Measurements from ENCODE around the gene FOXO3B.
"Not testable (repeated sequence)": the region's sequence is repeated elsewhere in the genome, so short reads cannot be mapped to it uniquely, and the experiment has no call there.

FOXO3B gene

GRCh38 chr17:18681767-18682571 is at the start of gene FOXO3B:
FOXO3B (minus strand) TSS chr17:18682314; CDS start chr17:18681651, 663 bp downstream.
- DNase-seq (ENCODE audit: low read depth): peak; percentile 52

GRCh38 chr17:18723509-18723908 is 41.4 kb upstream of the FOXO3B start:
- DNase-seq (ENCODE audit: low read depth): not testable (repeated sequence)

DNA sequence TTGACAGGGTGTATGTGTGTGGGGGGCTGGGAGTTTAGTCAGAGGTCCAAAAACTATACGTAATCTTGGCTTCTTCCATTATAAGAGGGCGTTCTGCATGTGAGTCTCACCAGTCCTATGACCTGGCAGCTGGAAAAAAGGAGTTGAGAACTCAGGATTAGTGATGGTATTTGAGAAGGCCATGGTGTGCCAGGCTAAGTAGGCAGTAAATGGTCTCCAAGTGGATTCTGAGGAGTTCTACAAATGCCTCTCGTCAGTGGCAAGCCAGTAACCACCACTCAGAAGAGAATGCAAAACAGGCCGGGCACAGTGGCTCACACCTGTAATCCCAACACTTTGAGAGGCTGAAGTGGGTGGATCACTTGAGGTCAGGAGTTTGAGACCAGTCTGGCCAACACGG is 40.5 kb upstream of the FOXO3B start:
- DNase-seq (ENCODE audit: low read depth): not testable (repeated sequence)

- not testable (repeated sequence) for DNase-seq (ENCODE audit: low read depth)
These were observed 39.8 kb upstream of the FOXO3B start for GRCh38 chr17:18721775-18722547.

- DNase-seq (ENCODE audit: low read depth): not testable (repeated sequence)
These were observed 37.5 kb upstream of the FOXO3B start for GRCh38 chr17:18719428-18720110.

DNA sequence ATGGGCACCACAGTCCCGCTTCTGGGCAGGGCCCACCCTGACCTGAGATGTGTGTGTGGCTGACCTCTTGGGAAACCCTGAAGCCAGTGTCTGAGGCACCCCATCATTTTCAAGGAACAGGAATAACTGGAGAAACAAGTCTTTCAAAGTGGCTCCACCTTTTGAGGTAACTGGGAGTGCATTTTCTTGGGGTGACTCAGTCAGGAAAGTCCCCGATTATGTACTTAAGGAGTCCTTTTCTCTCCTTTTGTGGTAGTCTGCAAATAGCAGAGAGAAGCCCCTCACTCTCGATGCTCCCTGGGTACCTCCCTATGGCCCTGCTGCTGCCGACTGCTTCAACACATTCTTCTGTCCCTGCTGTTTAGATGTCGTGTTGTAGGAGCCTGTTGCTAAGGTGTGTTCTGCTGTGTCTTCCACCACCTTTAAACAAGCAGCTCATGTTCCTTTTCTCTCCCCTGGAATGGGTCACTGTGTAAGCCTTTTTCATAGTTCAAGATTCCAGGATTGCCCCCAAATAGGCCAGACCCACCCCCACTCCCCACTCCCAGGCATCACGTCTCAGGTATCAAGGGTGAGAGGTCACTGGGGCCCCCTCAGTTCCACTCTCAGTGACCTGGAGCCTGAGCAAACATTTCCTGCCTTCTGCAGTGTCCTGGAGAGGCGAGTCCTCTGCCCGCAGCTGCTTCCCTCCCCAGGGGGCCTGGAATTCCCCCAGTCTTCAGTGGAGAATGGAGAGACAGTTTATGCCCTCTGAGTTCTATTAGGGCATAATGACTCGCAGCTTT is 36.7 kb upstream of the FOXO3B start:
- not testable (repeated sequence) for DNase-seq (ENCODE audit: low read depth)

- not testable (repeated sequence) for DNase-seq (ENCODE audit: low read depth)
These were observed 30.4 kb upstream of the FOXO3B start for GRCh38 chr17:18712354-18712999.

- not testable (repeated sequence) for DNase-seq (ENCODE audit: low read depth)
These were observed 26.1 kb upstream of the FOXO3B start for GRCh38 chr17:18708215-18708614.

GRCh38 chr17:18705955-18706354 is 23.8 kb upstream of the FOXO3B start:
- DNase-seq (ENCODE audit: low read depth): not testable (repeated sequence)

DNA sequence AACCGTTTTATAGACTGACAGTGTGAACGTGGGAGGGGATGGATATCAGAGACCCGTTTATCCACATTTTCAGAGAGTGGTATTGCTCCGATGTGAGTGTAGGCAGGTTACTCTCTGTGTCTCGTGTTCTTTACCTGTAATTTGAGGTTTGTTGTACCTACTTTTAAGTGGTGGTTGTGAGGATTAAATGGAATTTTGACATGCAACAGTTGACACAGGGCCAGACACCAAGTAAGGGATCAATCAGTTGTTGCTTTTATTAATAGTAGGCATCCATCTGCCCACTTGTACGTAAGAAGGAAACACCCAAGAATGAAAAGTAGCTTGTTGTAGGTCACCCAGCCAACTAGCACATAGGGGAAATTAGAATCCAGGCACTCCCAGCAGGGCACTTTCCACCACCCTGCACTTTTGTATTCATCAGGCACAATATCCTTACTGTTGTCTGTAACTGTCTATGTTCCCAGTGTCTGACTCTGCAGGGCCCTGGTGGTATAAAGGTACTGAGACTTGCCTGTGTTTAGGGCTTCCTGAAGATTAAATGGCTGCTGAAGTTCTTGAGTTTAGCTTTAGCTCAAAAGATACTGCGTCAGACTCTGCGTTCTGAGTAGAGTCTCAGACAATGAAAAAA is 16.5 kb upstream of the FOXO3B start:
- DNase-seq (ENCODE audit: low read depth): not testable (repeated sequence)

DNA sequence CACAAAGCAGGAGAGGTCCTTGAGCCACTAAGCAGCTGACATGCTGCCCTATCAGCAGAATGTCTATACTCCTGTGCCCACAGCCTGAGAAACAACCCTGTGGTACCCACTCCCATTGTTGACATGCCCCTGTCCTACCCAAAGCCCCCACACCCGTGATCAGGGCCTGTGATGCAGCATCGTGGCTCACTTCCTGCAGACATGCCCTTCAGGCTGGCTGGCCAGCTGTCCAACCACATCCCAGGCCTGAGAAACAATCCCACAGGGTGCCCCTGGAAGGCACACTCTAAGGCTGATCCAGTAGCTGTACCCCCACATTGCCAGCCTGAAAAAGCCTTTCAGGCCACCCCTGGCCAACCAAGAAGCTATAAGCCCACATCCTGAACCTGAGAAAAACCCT is 13.0 kb upstream of the FOXO3B start:
- not testable (repeated sequence) for DNase-seq (ENCODE audit: low read depth)

GRCh38 chr17:18682668-18683067 is 554 bp upstream of the FOXO3B start:
- DNase-seq (ENCODE audit: low read depth): not testable (repeated sequence)

GRCh38 chr17:18677381-18677780 is 4.7 kb downstream of the FOXO3B start:
- DNase-seq (ENCODE audit: low read depth): not testable (repeated sequence)

GRCh38 chr17:18676928-18677327 is 5.2 kb downstream of the FOXO3B start:
- DNase-seq (ENCODE audit: low read depth): not testable (repeated sequence)

- not testable (repeated sequence) for DNase-seq (ENCODE audit: low read depth)
These were observed 9.5 kb downstream of the FOXO3B start for GRCh38 chr17:18672395-18673227.

- DNase-seq (ENCODE audit: low read depth): not testable (repeated sequence)
These were observed 13.5 kb downstream of the FOXO3B start for GRCh38 chr17:18668625-18669024.

DNA sequence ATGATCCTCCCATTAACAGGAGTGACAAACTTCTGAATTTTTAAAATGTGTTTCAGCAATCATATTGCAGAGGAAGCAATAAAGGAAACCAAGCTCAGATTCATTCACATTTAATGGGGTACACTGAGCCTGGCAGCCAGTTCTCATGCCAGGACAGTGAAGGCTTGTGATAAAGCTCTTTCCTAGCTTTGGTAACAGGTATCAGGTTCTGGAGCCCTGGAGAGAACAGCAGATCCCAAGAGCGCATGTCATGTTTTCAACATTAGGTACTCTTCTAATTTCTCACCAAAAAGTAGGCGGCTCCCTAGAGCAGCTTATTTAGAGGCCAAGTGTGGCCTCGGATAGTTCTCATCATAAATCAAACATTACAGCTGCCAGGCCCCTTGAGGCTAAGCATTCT is 14.6 kb downstream of the FOXO3B start:
- not testable (repeated sequence) for DNase-seq (ENCODE audit: low read depth)

DNA sequence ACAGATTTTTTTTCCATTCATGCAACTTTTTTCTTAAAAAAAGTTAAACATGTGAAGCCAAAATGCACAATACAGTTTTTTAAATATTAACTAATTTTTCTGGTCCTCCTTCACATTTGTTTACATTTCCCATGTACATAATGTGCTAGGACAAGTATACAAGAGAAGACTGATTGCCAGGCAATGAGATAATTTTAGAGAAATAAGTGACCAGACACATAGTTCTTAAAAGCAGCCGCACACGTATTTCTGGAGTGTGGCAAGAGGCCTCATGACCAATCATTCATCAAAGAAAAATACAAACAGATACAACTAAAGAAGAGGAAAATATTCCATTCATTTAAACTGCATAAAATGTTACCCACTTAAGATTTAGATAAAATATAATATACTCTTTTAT is 15.8 kb downstream of the FOXO3B start:
- DNase-seq (ENCODE audit: low read depth): not testable (repeated sequence)

GRCh38 chr17:18661924-18662624 is 20.0 kb downstream of the FOXO3B start:
- DNase-seq (ENCODE audit: low read depth): not testable (repeated sequence)
